Neural cell (in vitro differentiated cells): Measurements from ENCODE around the gene PAX2. TPM values are rescaled to one million over a fixed set of nuclear protein-coding genes. Genes with fewer than 3 reads are reported as not detected.

Experiments used
- H2AFZ ChIP-seq: fragments of 200-600, 300-800 bp; sonication (generic), shearing (Covaris generic); 2 replicates; pipeline ENCODE4 v1.6.0; 2014; ENCODE audit warnings: low read depth, mild to moderate bottlenecking, antibody characterized with exemption, low read length, moderate library complexity
- H3F3A ChIP-seq: fragments of 200-600 bp; shearing (Covaris generic); 2 replicates; pipeline ENCODE4 v1.6.1; 2016; ENCODE audit warnings: mild to moderate bottlenecking, moderate library complexity, mixed read lengths, antibody characterized with exemption, low read length; ENCODE audit not compliant: insufficient read depth, poor library complexity, severe bottlenecking
- H3K27ac ChIP-seq: fragments of 200-600, 300-800 bp; sonication (generic), shearing (Covaris generic); 2 replicates; pipeline ENCODE4 v1.5.1; 2014; ENCODE audit warnings: mild to moderate bottlenecking, low read length, moderate library complexity
- H3K27me3 ChIP-seq: fragments of 300-800, 200-600 bp; sonication (generic), shearing (Covaris generic); 2 replicates; pipeline ENCODE4 v1.6.0; 2014; ENCODE audit warnings: mild to moderate bottlenecking, low read depth, low read length, moderate library complexity; ENCODE audit not compliant: insufficient read depth
- H3K36me3 ChIP-seq: fragments of 300-800, 200-600 bp; sonication (generic), shearing (Covaris generic); 2 replicates; pipeline ENCODE4 v1.5.1; 2014; ENCODE audit warnings: mild to moderate bottlenecking, antibody characterized with exemption, low read length, moderate library complexity; ENCODE audit not compliant: insufficient read depth
- H3K4me2 ChIP-seq: fragments of 300-800, 200-600 bp; sonication (generic), shearing (Covaris generic); 2 replicates; pipeline ENCODE4 v1.6.0; 2014; ENCODE audit warnings: mild to moderate bottlenecking, low read length
- H3K4me3 ChIP-seq: fragments of 300-800, 200-600 bp; sonication (generic), shearing (Covaris generic); 2 replicates; pipeline ENCODE4 v1.5.1; 2014; ENCODE audit warnings: mild to moderate bottlenecking, low read length, moderate library complexity
- H3K79me2 ChIP-seq: fragments of 200-600 bp; shearing (Covaris generic); replicated peaks from 2 replicates; pipeline ENCODE4 v1.6.0; 2014; ENCODE audit warnings: mild to moderate bottlenecking, low read length, moderate library complexity; ENCODE audit not compliant: insufficient read depth
- H3K9ac ChIP-seq: fragments of 300-800, 200-600 bp; sonication (generic), shearing (Covaris generic); 2 replicates; pipeline ENCODE4 v1.6.1; 2016; ENCODE audit warnings: mild to moderate bottlenecking, low read length, mixed read lengths
- H3K9me2 ChIP-seq: fragments of 200-600 bp; shearing (Covaris generic); 2 replicates; pipeline ENCODE4 v1.6.1; 2016; ENCODE audit warnings: mild to moderate bottlenecking, low read length, mixed read lengths; ENCODE audit not compliant: insufficient read depth
- H3K9me3 ChIP-seq: fragments of 200-600, 300-800 bp; sonication (generic), shearing (Covaris generic); 2 replicates; pipeline ENCODE4 v1.6.1; 2016; ENCODE audit warnings: mild to moderate bottlenecking, mixed run types, low read length, moderate library complexity, mixed read lengths
- H4K20me1 ChIP-seq: fragments of 200-600 bp; shearing (Covaris generic); 2 replicates; pipeline ENCODE4 v1.6.1; 2016; ENCODE audit warnings: mild to moderate bottlenecking, mixed run types; ENCODE audit not compliant: insufficient read depth
- CTCF ChIP-seq: fragments of 450-650 bp; IDR thresholded peaks from 2 replicates; pipeline ENCODE4 v1.5.1; 2014; ENCODE audit warnings: antibody characterized with exemption, mild to moderate bottlenecking, moderate library complexity; ENCODE audit not compliant: poor library complexity, severe bottlenecking
- EP300 ChIP-seq: fragments of 450-650 bp; conservative IDR thresholded peaks from 2 replicates; pipeline ENCODE4 v1.6.1; 2014; ENCODE audit warnings: antibody characterized with exemption, mild to moderate bottlenecking, moderate library complexity; ENCODE audit not compliant: poor library complexity, severe bottlenecking
- EZH2 ChIP-seq: fragments of 200-600, 300-800 bp; shearing (Covaris generic), sonication (generic); IDR thresholded peaks from 2 replicates; pipeline ENCODE4 v1.6.1; 2014; ENCODE audit warnings: antibody characterized with exemption, low read length, borderline replicate concordance, mild to moderate bottlenecking; ENCODE audit not compliant: insufficient read depth, poor library complexity, severe bottlenecking
- MXI1 ChIP-seq: fragments of 450-650 bp; conservative IDR thresholded peaks from 2 replicates; pipeline ENCODE4 v1.6.1; 2014; ENCODE audit warnings: antibody characterized with exemption, mild to moderate bottlenecking; ENCODE audit not compliant: poor library complexity, severe bottlenecking
- POLR2AphosphoS5 ChIP-seq: IDR thresholded peaks from 2 replicates; pipeline ENCODE4 v1.6.1; 2012
- RAD21 ChIP-seq: fragments of 450-650 bp; conservative IDR thresholded peaks from 2 replicates; pipeline ENCODE4 v1.6.1; 2014; ENCODE audit warnings: antibody characterized with exemption, mild to moderate bottlenecking, moderate library complexity
- REST ChIP-seq: IDR thresholded peaks from 2 replicates; pipeline ENCODE4 v1.6.1; 2012; ENCODE audit warnings: borderline replicate concordance
- SMC3 ChIP-seq: fragments of 450-650 bp; conservative IDR thresholded peaks from 2 replicates; pipeline ENCODE4 v1.6.1; 2014; ENCODE audit warnings: antibody characterized with exemption, mild to moderate bottlenecking, moderate library complexity; ENCODE audit not compliant: poor library complexity
- TAF1 ChIP-seq: IDR thresholded peaks from 2 replicates; pipeline ENCODE4 v1.6.1; 2012; ENCODE audit warnings: low read depth
- polyA plus RNA-seq: library from polyadenylated mRNA; depleted of rRNA; stranded (reverse); fragments of >200 nt; gene quantifications from 2 replicates; pipeline ENCODE4 v1.2.3, GENCODE V29; 2014

Gene PAX2
- polyA plus RNA-seq, 1 donor from 2014 or later, result not detected

- Histone ChIP-seq H2AFZ (no peak overlapping the region), H4K20me1 (no peaks in the 10 kb centered on the region)
- TF ChIP-seq REST (no peak), CTCF (no peak), EP300 (no peak), MXI1 (no peak), EZH2 (no peak), TAF1 (no peak), POLR2AphosphoS5 (no peak), SMC3 (no peak), RAD21 (no peak)
These were observed 20.3 kb upstream of the PAX2 start for GRCh38 chr10:100725071-100725471.

GRCh38 chr10:100725869-100726426 lies 19.4 kb upstream of the PAX2 start:
- Histone ChIP-seq H3K9ac (no peak overlapping the region), H3K9me2 (no peaks in the 10 kb centered on the region), H3F3A (no peaks in the 10 kb centered on the region), H3K4me2 (no peak overlapping the region), H3K27me3 (peaks cover 97% of the 10 kb centered on the region), H4K20me1 (no peaks in the 10 kb centered on the region), H3K36me3 (no peaks in the 10 kb centered on the region), H3K79me2 (no peaks in the 10 kb centered on the region), H3K4me3 (no peak overlapping the region), H2AFZ (no peak overlapping the region), H3K27ac (no peak overlapping the region), H3K9me3 (no peaks in the 10 kb centered on the region)
- TF ChIP-seq CTCF (no peak), EZH2 (no peak), REST (no peak), POLR2AphosphoS5 (no peak), TAF1 (no peak), SMC3 (no peak), MXI1 (no peak), RAD21 (no peak), EP300 (no peak)

More at GRCh38 chr10:100725071-100725471, 20.3 kb upstream of the PAX2 start:
- Histone ChIP-seq H3K4me3 (no peak overlapping the region), H3K79me2 (no peaks in the 10 kb centered on the region), H3K36me3 (no peaks in the 10 kb centered on the region), H3K27ac (no peak overlapping the region), H3K9ac (no peak overlapping the region), H3K4me2 (no peak overlapping the region), H3K9me3 (no peaks in the 10 kb centered on the region), H3K9me2 (no peaks in the 10 kb centered on the region), H3K27me3 (peaks cover 96% of the 10 kb centered on the region), H3F3A (no peaks in the 10 kb centered on the region)
